Omental fat pad (tissue), 4 donors: ENCODE measurements around the gene KRTAP3-1. TPM values are rescaled to one million over a fixed set of nuclear protein-coding genes. Genes with fewer than 3 reads are reported as not detected.
"Not testable (repeated sequence)": the region's sequence is repeated elsewhere in the genome, so short reads cannot be mapped to it uniquely, and the experiment has no call there.

ENCODE experiments used
- ATAC-seq: fragments of 150-250 bp; one replicate; pipeline ENCODE4 v1.9.1; 2016; ENCODE audit warnings: mild to moderate bottlenecking, moderate library complexity; ENCODE audit not compliant: low FRiP score
- DNase-seq: peaks from one replicate; pipeline ENCODE4 v3.0.0-alpha.2; 2019; ENCODE audit warnings: low spot score
- CTCF ChIP-seq, 3 donors: fragments of 450-650 bp; IDR thresholded peaks; one replicate each; pipeline ENCODE4 v1.5.1; 2016 to 2017; ENCODE audit warnings: antibody characterized with exemption in 3 of 3, mild to moderate bottlenecking in 3 of 3, moderate library complexity in 2 of 3
- total RNA-seq, 4 donors: library from RNA; depleted of rRNA; stranded (reverse); fragments of >200 nt; gene quantifications; one replicate each; pipeline ENCODE4 v1.1.0, GENCODE V29; 2016

KRTAP3-1 gene
- total RNA-seq, result not detected

DNA sequence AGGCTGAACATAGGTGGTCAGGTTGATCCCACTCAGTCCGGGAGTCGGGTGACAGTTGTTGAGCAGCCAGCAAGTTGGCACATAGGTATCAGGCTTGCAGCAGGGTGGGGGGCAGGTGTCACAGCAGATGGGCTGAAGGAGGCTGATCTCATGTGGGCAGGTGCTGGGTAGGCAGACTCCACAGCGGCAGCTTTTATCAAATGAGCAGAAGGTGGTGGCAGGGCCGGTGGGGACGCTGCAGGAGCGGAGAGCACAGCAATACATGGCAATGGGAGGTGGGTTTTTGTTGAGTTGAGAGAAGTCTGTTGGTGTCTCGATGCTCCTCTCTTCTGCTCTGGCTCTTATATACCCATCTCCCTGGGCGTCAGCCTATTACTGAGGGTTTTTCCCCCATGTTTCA lies at the start of gene KRTAP3-1:
TSS of gene KRTAP3-1 (minus strand) at position 318 of the 400 bp plus-strand sequence. CDS start at position 264, 54 bp downstream.
- DNase-seq (no peak), ATAC-seq (no peak)
- TF ChIP-seq CTCF (IDR thresholded peaks at IDR 0.05), result no peak

GRCh38 chr17:41057547-41057946 lies 48.6 kb upstream of the KRTAP3-1 start:
- TF ChIP-seq CTCF (IDR thresholded peaks at IDR 0.05), result no peak
- no peak for ATAC-seq
- no peak for DNase-seq

- not testable (repeated sequence) for ATAC-seq, DNase-seq
Measured at GRCh38 chr17:41055130-41055529, 46.2 kb upstream of the KRTAP3-1 start, which contains the start of gene KRTAP2-2. TSS of gene KRTAP2-2 (minus strand) at chr17:41055230. CDS start at chr17:41055211, 19 bp downstream.

GRCh38 chr17:41054556-41054955 lies 45.6 kb upstream of the KRTAP3-1 start:
- DNase-seq, ATAC-seq: not testable (repeated sequence)

DNA sequence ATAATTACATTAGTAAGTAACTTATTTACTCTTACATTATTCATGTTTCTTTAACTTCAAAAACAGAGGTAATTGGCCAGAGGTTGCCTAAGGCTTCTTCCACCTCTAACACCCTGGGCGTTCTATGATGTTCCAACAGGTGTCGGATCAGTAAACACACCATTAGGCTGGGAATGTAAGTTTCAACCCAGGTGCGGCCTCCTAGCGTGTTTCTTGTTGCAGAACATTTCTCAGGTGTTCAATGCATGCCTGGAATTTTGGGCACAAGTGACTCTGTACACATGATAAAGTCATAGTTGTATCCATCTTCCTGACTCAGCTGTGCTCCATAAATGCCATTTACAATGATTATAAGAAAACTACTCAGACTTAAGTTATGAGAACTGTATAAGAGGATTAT lies 45.1 kb upstream of the KRTAP3-1 start:
- ATAC-seq (no peak), DNase-seq (no peak)

DNA sequence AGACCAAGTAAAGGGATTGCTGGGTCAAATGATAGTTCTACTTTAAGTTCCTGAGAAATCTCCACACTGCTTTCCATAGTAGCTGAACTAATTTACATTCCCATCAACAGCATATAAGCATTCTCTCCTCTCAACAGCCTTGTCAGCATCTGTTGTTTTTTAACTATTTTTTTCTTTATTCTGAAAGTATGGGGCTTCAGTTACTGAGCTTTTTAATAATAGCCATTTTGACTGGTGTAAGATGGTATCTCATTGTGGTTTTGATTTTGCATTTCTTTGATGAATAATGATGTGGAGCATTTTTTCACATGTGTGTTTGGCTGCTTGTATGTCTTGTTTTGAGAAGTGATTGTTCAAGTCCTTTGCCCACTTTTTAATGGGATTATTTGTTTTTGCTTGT lies 43.6 kb upstream of the KRTAP3-1 start:
- no peak for TF ChIP-seq CTCF (IDR thresholded peaks at IDR 0.05)
- DNase-seq, result no peak
- no peak for ATAC-seq

More for the DNA sequence above, 45.1 kb upstream of the KRTAP3-1 start:
- TF ChIP-seq CTCF (IDR thresholded peaks at IDR 0.05), result no peak

GRCh38 chr17:41049110-41049509 lies 40.2 kb upstream of the KRTAP3-1 start:
- no peak for TF ChIP-seq CTCF (IDR thresholded peaks at IDR 0.05)
- no peak for ATAC-seq
- no peak for DNase-seq

DNA sequence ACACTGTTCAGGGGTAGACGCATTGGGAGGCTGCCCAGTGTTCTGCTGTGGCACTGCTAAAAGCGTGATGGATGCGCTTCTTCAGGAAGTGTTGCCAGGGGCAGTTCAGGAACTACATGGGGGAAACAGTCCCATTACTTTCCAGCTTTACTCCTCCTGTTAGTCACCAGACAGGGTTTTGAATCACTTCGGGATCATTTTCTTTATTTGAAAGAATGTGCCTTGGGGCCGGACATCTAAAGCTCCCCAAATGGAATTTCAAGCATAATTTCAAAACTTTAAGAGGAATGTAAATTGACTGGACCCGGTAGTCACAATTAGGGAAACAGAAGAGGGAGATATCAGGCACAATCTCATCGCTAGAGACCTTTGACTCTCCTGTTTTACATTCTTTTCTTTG lies 39.5 kb upstream of the KRTAP3-1 start:
- no peak for DNase-seq
- ATAC-seq, result no peak
- TF ChIP-seq CTCF (IDR thresholded peaks at IDR 0.05), result no peak

- DNase-seq, ATAC-seq: not testable (repeated sequence)
Measured at GRCh38 chr17:41046735-41047465, 38.0 kb upstream of the KRTAP3-1 start, which contains the start of gene KRTAP2-1. TSS of gene KRTAP2-1 (minus strand) at chr17:41047316. CDS start at chr17:41047267, 49 bp downstream.
